GM19438 (cell line): ENCODE measurements around the gene CACNA2D4.
"Not testable (repeated sequence)": the region's sequence is repeated elsewhere in the genome, so short reads cannot be mapped to it uniquely, and the experiment has no call there.

Experiments used
- ATAC-seq: cut with Tn5 transposase; IDR thresholded peaks from one replicate; pipeline ENCODE4 v1.9.1; 2021; ENCODE audit warnings: low read depth; ENCODE audit not compliant: unreplicated experiment

The CACNA2D4 gene

GRCh38 chr12:1918081-1918883 is at the start of gene CACNA2D4:
Gene CACNA2D4 (minus strand): TSS chr12:1918652. CDS start chr12:1918473, 179 bp downstream.
- no peak for ATAC-seq

GRCh38 chr12:1966561-1967226 is 48.2 kb upstream of the CACNA2D4 start:
- ATAC-seq = no peak

GRCh38 chr12:1965916-1966315 is 47.5 kb upstream of the CACNA2D4 start:
- no peak for ATAC-seq

GRCh38 chr12:1962051-1963020 is 43.9 kb upstream of the CACNA2D4 start:
- no peak for ATAC-seq

- no peak for ATAC-seq
Measured at GRCh38 chr12:1956716-1957115, 38.3 kb upstream of the CACNA2D4 start.

GRCh38 chr12:1949771-1950470 is 31.5 kb upstream of the CACNA2D4 start:
- no peak for ATAC-seq

- no peak for ATAC-seq
Measured at GRCh38 chr12:1948883-1949282, 30.4 kb upstream of the CACNA2D4 start.

- no peak for ATAC-seq
Measured at GRCh38 chr12:1947081-1947480, 28.6 kb upstream of the CACNA2D4 start.

- ATAC-seq = no peak
Measured at GRCh38 chr12:1946296-1946695, 27.8 kb upstream of the CACNA2D4 start.

- not testable (repeated sequence) for ATAC-seq
Measured at GRCh38 chr12:1945502-1945901, 27.1 kb upstream of the CACNA2D4 start.

- ATAC-seq = no peak
Measured at GRCh38 chr12:1939801-1940607, 21.6 kb upstream of the CACNA2D4 start.

- no peak for ATAC-seq
Measured at GRCh38 chr12:1939331-1939730, 20.9 kb upstream of the CACNA2D4 start.

- no peak for ATAC-seq
Measured at GRCh38 chr12:1937481-1938224, 19.2 kb upstream of the CACNA2D4 start.

GRCh38 chr12:1936406-1937320 is 18.2 kb upstream of the CACNA2D4 start:
- ATAC-seq = no peak

GRCh38 chr12:1935700-1936378 is 17.4 kb upstream of the CACNA2D4 start:
- ATAC-seq = no peak

- ATAC-seq = no peak
Measured at GRCh38 chr12:1935242-1935641, 16.8 kb upstream of the CACNA2D4 start.

GRCh38 chr12:1934831-1935230 is 16.4 kb upstream of the CACNA2D4 start:
- ATAC-seq = no peak
